ENCODE data around the gene RPS2.

RPS2 gene

GRCh38 chr16:1998852-1999801 is 34.5 kb upstream of the RPS2 start:
- DNase-seq (ENCODE audit: low read depth in 2 of 2): no peak

GRCh38 chr16:1998360-1998835 is 33.8 kb upstream of the RPS2 start:
- DNase-seq (ENCODE audit: low read depth in 2 of 2): no peak

- no peak for DNase-seq (ENCODE audit: low read depth in 2 of 2)
Observed at GRCh38 chr16:1997494-1998359, 33.1 kb upstream of the RPS2 start.

- DNase-seq (ENCODE audit: low read depth in 2 of 2): no peak
Observed at GRCh38 chr16:1993731-1994131, 29.1 kb upstream of the RPS2 start.

DNA sequence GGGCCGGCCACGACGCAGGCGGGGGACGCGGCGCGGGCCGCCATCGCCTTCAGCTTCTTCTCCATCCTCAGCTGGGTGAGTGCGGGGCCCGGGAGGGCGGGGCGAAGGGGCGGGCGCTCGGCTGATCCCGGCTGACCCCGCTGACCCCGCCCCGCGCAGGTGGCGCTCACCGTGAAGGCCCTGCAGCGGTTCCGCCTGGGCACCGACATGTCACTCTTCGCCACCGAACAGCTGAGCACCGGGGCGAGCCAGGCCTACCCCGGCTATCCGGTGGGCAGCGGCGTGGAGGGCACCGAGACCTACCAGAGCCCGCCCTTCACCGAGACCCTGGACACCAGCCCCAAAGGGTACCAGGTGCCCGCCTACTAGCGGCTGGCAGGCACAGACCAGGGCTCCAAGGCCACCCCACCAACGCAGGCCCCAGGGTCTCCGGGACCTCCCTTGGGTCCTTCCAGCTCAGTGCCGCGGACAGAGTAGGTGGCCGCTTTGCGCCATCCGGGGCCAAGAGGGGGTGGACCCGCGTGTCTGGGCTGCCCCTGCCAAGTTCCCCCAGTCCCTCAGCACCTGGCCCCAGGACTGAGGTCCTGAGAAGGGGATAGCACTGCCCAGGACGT is 28.2 kb upstream of the RPS2 start:
- no peak for DNase-seq (ENCODE audit: low read depth in 2 of 2)

DNA sequence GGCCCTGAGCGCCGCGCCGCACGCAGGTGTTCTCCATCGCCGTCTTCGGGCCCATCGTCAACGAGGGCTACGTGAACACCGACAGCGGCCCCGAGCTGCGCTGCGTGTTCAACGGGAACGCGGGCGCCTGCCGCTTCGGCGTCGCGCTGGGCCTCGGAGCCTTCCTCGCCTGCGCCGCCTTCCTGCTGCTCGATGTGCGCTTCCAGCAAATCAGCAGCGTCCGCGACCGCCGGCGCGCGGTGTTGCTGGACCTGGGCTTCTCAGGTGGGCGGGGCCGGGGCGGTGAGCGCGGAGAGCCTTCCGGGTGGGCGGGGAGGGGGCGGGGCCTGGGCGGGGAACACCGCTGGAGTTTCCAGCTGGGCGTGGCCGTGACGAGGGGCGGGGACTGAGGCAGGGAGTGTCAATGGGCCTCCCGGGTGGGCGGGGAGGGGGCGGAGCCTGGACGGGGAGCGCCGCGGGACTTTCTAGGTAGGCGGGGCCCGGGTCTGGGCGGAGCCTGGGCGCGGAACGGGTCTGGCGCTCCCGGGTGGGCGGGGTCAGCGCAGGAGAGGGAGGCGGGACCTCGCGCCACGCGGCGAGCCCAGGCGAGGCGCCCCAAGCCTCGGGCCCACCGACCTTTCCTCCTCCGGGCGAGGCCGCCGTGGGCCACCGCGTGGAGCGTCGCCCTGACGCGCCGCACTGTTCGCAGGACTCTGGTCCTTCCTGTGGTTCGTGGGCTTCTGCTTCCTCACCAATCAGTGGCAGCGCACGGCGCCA is 27.5 kb upstream of the RPS2 start:
- DNase-seq (ENCODE audit: low read depth in 2 of 2): peak; percentile 95 to 99

GRCh38 chr16:1991588-1991947 is 26.9 kb upstream of the RPS2 start:
- DNase-seq (ENCODE audit: low read depth in 2 of 2): no peak

GRCh38 chr16:1991135-1991551 is 26.5 kb upstream of the RPS2 start:
- no peak for DNase-seq (ENCODE audit: low read depth in 2 of 2)

GRCh38 chr16:1990351-1991134 is 25.9 kb upstream of the RPS2 start:
- no peak for DNase-seq (ENCODE audit: low read depth in 2 of 2)

- no peak for DNase-seq (ENCODE audit: low read depth in 2 of 2)
Observed at GRCh38 chr16:1990101-1990350, 25.4 kb upstream of the RPS2 start.

DNA sequence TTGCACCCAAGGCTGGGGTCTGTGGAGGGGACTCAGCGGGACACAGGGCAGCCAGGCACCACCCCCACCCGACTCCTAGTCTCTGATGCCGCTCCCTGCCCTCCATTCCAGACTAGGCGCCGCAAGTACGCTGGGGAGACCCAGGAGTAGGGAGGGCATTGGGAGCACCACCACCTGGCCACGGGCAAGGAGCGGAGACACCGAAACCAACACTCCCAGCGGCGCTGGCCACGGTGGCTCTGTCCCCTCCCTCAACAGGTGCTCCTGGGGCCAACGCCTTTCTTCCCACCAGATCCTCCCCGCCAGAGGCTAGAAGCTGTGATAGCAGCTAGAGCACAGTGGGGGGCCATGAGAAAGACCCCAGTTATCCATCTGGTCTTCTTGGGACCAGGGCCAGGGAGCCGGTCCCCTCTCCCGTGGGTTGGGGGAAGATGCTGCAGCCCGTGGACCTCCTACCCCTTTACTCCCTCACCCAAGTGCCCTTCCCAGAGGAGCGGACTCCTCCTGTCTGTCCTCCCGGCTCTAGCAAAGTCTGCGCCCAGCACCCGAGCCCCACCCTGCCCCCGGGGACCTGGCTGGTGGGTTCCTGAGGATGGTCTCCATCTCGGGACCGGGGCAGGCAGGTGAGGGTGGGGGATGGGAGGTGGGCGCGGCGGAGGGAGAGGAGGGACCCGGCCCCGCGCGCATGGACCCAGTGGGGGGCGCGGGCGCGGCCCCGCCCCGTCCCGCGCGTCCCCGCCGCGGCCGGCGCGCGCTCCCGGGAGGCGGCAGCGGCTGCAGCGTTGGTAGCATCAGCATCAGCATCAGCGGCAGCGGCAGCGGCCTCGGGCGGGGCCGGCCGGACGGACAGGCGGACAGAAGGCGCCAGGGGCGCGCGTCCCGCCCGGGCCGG is 24.8 kb upstream of the RPS2 start, which contains the start of gene SYNGR3:
Gene SYNGR3, plus strand, starts transcription at position 762 of the 892 bp plus-strand sequence. CDS start 133 bp downstream, outside the sequence.
- DNase-seq (ENCODE audit: low read depth in 2 of 2): no peak

DNA sequence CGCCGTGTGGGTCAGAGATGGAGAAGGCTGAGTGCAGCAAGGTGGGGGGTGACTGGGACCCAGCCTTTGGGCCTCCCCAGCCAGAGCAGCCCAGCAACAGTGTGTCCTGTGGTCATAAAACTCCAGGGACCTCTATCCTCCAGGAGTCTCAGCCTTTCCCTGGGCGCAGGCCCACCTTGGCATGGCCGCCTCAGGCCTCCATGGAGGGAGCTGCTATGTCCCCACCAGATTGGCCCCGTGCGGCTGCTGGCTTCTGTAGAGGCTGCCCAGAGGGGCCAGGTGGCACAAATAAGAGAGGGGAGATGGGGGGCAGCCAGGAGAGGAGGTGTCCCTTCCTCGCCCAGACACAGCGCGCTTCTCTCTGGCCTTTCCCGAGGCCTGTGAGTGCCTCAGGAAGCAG is 22.6 kb upstream of the RPS2 start:
- DNase-seq (ENCODE audit: low read depth in 2 of 2): no peak

- no peak for DNase-seq (ENCODE audit: low read depth in 2 of 2)
Observed at GRCh38 chr16:1985466-1986150, 21.0 kb upstream of the RPS2 start.

DNA sequence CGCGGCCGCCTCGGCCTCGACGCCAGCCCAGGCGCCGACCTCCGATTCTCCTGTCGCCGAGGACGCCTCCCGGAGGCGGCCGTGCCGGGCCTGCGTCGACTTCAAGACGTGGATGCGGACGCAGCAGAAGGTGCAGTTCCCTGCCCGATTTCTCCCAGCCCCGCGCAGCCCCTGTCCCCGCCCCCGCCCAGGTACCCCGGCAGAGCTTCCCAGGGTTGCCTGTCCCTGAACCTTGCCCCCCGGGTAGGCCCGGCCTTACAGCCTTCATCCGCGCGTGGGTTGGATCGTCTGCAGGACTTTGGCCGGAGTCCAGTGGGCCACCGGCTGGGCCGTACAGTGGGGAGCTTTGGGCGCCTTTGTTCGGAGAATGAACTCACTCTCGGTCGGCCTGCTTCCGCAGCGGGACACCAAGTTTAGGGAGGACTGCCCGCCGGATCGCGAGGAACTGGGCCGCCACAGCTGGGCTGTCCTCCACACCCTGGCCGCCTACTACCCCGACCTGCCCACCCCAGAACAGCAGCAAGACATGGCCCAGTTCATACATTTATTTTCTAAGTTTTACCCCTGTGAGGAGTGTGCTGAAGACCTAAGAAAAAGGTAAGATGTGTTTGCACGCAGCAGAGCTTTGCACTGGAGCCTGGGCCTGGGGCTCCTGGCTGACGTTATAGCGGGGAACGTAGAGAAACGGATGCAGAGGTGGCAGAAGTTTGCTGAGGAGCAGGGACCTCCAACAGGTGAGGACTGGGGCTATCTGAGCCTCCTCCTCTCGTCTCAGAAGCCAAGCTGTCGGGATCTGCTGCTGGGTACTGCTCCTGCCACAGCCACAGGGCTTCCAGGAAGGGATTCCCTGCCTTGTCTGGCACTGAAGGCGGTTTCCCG is 20.0 kb upstream of the RPS2 start:
- no peak for DNase-seq (ENCODE audit: low read depth in 2 of 2)

- DNase-seq (ENCODE audit: low read depth in 2 of 2): peak in 1 of 2 donors; percentile 80
Observed at GRCh38 chr16:1983544-1984346, 19.1 kb upstream of the RPS2 start, which contains the start of gene GFER. TSS of gene GFER (plus strand) at chr16:1984193. CDS start at chr16:1984219, 26 bp downstream.

DNA sequence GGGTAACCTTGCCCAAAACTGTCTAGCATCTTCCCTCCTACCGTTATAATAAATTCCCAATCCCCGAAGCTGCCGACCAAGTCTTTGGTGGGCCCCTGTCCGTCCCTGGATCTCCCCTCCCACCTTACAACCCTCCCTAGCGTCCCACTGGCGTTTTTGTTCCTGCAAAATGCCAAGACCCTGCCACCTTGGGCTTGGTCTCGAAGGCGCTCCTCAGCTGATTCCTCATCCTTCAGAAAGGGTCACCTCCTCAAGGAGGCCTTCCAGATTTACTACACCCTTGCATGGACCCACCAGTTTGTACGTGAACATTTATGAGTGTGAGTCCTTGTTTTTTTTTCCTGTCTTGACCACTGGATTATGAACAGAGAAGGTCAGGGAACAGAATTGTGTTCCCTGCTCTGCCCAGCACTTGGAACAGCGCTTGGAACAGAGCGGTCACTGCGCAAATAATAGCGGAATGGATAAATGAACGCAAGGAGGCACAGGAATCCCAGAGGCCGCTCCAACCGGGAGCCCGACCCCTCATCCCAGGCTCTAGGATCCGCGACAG is 18.4 kb upstream of the RPS2 start:
- DNase-seq (ENCODE audit: low read depth in 2 of 2): no peak

GRCh38 chr16:1982013-1982433 is 17.4 kb upstream of the RPS2 start:
- DNase-seq (ENCODE audit: low read depth in 2 of 2): no peak
